Epithelial cell of proximal tubule (primary cell): ENCODE measurements around the gene ACAT2. TPM values are rescaled to one million over a fixed set of nuclear protein-coding genes. Genes with fewer than 3 reads are reported as not detected.
A peak's percentile ranks its signal among the peaks of the same experiment; 100 is the strongest.
"Not testable (repeated sequence)": the region's sequence is repeated elsewhere in the genome, so short reads cannot be mapped to it uniquely, and the experiment has no call there.

Source experiments
- DNase-seq: peaks from one replicate; pipeline ENCODE4 v3.0.0-alpha.2; 2011; ENCODE audit warnings: low read depth
- H3K4me3 ChIP-seq: 2 replicates; pipeline ENCODE4 v1.5.1; 2011; ENCODE audit warnings: low read depth, mild to moderate bottlenecking, low read length
- total RNA-seq: library from RNA; depleted of rRNA; stranded (reverse); fragments of >200 nt; gene quantifications from 2 replicates; pipeline ENCODE4 v1.2.3, GENCODE V29; 2015
- TF ChIP-seq, protein P1 (sequence below): conservative IDR thresholded peaks from 2 replicates; pipeline ENCODE4 v1.5.1; 2012; ENCODE audit warnings: low read depth, mild to moderate bottlenecking, low read length

The ACAT2 gene
- total RNA-seq, 1 donor from 2014 or later: 38.3 TPM

DNA sequence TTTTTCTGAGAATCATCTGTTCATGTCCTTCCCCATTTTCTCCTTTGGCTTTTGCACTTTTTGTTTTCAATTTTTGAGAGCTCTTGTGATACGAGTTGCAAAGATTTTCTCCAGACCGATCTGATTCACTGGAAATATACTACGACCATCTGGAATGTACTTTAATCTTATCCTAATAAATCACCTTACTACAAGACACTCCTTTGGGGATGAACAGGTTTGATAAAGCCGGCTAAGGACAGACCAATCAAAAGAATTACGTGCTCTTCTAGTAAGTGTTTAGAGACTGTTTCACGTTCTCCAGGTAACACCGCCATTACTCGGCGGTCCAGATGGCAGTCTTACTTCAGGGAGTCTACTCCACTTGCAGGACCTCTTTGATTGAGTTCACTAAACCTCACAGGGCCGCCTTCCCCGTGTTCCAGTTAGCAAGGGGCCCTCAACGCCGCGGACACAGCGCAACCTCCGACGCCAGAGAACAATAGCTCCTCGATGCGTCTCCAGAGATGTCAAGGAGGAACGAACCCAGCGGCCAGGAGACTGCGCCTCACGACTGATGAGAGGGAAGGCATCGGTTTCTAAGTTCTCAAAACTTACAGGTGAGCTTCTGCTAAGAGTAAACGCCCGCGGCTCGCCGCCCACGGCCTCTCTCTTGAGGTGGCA lies 35.5 kb upstream of the ACAT2 start:
- DNase-seq: no peak
- peak overlapping the region; percentile 83 for H3K4me3 ChIP-seq
- TF ChIP-seq, protein P1, sequence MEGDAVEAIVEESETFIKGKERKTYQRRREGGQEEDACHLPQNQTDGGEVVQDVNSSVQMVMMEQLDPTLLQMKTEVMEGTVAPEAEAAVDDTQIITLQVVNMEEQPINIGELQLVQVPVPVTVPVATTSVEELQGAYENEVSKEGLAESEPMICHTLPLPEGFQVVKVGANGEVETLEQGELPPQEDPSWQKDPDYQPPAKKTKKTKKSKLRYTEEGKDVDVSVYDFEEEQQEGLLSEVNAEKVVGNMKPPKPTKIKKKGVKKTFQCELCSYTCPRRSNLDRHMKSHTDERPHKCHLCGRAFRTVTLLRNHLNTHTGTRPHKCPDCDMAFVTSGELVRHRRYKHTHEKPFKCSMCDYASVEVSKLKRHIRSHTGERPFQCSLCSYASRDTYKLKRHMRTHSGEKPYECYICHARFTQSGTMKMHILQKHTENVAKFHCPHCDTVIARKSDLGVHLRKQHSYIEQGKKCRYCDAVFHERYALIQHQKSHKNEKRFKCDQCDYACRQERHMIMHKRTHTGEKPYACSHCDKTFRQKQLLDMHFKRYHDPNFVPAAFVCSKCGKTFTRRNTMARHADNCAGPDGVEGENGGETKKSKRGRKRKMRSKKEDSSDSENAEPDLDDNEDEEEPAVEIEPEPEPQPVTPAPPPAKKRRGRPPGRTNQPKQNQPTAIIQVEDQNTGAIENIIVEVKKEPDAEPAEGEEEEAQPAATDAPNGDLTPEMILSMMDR: no peak

DNA sequence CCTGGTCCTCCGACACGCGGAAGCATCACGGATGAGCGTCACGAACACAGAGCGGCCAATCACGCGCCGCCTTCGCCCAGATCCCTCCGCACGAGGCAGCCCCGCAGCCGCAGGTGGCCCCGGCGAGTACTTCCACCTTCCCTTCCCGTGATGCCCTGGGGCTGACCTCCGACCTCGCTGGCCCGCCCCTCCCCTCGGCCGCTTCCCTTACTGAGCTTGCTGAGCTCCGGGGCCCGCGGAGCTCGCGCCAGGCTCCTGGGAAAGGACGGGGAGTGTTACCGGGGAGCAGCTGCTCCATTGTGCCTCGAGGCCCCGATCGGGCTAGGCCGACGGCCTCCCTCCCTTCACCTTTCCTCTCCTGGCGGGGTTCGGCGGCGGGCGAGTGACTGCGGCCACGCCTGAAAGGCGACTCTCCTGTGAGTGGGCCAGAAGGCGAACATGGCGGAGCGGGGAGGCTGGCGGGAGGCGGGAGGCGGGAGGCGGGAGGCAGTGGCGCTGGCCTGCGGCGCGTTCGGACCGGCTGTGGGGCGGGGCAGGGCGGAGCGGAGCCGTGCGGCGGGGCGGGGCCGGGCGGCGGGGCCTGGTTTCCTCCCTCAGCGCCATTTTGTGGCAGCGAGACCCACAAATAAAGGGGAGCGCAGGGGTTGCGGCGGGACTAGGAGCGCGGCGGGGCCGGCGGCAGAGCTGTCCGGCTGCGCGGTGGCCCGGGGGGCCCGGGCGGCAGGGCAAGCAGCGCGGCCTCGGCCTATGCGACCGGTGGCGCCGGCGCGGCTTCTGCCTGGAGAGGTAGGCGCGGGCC lies 34.7 kb upstream of the ACAT2 start, which contains the start of gene WTAP:
TSS of gene WTAP (plus strand) at position 589 of the 799 bp plus-strand sequence. CDS start 8,760 bp downstream, outside the sequence.
- H3K4me3 ChIP-seq: peak within 1 kb of the TSS; percentile 83
- TF ChIP-seq, protein P1: no peak
- peak; percentile 63 for DNase-seq

DNA sequence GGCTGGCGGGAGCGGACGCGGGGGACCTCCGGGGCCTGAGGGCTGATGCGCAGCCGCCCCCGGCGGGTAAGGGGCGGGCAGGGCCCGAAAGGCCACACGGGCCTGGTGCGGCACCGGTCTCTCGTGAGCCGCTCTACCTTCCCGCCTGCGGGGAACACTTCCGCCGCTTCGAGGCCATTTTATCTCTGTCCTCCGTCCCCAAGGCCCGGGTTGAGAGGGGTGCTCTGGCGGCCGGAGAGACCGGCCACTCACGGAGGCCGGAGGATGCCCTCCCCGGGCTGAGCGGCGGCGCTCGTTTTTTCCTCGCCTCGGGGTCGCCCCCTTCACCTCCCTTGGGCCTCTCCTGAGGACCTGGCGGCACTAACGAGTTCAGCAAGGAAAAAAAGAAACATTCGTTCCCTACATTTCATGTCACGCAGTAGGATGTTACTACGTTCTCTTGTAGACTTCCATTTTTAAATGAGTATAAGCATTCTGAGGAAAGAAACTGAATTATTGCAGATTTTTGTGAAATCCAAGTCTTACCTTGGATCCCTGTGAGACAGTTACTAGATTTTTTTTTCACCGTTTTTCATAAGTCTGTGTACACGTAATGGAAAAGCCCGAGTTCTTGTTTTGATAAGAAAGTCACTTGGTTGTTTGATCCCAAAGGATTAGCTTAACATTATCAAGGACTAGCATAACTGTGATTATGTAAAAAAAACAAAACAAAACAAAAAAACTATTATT lies 34.0 kb upstream of the ACAT2 start:
- DNase-seq: no peak
- H3K4me3 ChIP-seq: peak overlapping the region; percentile 83
- TF ChIP-seq, protein P1: no peak

DNA sequence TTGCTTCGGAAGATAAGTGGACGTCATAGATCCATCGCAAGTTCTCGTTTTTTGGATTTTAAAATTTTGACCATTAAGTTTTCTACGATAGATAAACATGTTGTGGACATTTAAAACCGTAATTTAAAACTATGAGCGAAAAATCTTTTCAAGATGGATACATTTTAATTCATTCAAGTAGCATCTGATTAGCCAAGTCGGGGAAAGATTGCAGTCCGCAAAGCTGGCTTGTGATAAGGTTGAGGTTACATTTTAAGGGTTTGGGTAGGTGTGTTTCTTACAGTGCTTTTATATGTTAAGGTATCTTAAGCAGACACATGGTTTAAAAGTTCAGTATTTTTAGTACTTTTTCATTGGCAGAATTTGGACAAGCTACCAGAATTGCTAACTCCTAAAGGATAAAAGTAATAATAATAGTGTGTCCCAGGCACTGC lies 33.3 kb upstream of the ACAT2 start:
- TF ChIP-seq, protein P1: no peak
- peak overlapping the region; percentile 83 for H3K4me3 ChIP-seq
- DNase-seq: no peak

DNA sequence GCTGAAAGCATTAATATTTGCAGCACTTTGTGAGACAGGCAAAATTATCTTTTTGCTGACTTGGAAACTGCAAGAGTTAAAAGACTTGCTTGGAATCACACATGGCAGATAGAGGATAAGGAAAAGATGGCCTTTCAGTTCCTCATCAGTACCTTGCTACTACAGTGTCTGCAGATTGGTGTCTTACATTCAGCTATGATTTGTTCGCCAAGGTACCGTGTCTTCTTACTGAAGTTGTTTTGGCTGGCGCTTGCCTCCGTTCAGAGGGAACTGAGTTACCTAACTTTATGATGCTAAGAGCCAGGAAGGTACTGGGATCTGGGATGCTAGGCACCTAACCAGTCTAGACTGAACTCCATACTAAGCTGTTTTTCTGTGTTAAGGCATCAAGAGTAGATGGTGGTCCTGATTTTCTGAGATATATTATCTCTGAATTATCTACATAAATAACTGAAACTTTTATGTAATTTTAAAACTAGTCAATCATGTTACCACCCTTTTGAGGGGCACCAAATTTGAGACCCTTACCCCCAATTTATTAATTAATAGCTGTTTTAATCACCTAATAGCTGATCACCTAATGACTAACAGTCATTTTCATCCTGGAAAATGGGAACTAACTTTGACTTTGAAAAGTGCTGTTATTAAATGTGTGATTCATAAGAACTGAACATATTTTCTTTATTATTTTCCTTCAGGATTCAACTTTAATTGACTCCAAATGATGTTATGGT lies 32.1 kb upstream of the ACAT2 start:
- no peak for DNase-seq
- TF ChIP-seq, protein P1: no peak
- peak overlapping the region; percentile 83 for H3K4me3 ChIP-seq

DNA sequence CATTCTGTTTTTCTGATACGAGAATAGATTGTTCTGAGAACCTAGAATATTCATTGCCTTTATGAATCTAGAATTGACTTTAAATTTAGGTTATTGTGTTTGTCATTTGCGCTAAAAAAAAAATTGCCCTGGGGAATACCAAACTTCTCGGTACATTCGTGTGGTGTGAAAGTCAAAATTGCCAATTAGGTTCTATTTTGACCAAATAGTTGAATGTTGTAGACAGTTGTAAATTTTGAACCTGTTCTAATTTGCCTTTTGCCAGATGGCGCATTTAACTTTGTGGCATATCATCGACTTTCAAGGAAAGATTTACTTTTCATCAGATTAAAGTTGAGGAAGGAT lies 31.5 kb upstream of the ACAT2 start:
- TF ChIP-seq, protein P1: no peak
- no peak for DNase-seq
- H3K4me3 ChIP-seq: no peak overlapping the region

DNA sequence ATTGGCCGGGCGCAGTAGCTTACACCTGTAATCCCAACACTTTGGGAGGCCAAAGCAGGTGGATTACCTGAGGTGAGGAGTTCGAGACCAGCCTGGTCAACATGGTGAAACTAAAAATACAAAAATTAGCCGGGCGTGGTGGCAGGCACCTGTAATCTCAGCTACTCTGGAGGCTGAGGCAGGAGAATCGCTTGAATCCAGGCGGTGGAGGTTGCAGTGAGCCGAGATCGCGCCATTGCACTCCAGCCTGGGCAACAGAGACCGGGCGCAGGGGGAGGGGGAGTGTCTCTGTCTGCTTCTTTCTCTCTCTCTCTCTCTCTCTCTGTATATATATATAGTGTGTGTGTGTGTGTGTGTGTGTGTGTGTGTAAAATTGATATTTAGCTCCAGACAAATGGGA lies 29.3 kb upstream of the ACAT2 start:
- not testable (repeated sequence) for DNase-seq

DNA sequence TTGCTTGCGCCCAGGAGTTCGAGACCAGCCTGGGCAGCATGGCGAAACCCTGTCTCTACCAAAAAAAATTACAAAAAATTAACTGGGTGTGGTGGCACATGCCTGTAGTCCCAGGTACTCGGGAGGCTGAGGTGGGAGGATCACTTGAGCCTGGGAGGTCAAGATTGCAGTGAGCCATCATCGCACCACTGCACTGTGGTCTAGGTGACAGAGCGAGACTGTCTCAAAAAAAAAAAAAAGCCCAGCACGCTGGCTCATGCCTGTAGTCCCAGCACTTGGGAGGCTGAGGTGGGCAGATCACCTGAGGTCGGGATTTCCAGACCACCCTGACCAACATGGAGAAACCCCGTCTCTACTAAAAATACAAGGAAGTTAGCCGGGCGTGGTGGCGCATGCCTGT lies 28.4 kb upstream of the ACAT2 start:
- DNase-seq, H3K4me3 ChIP-seq: not testable (repeated sequence)

More for the DNA sequence above, 29.3 kb upstream of the ACAT2 start:
- H3K4me3 ChIP-seq: not testable (repeated sequence)
